HG02938 (cell line): Measurements from ENCODE around the gene ZNF236.

Experiments
- ATAC-seq: cut with Tn5 transposase; IDR thresholded peaks from one replicate; pipeline ENCODE4 v1.9.1; 2021; ENCODE audit warnings: mild to moderate bottlenecking, moderate library complexity; ENCODE audit not compliant: unreplicated experiment

ZNF236 gene

GRCh38 chr18:77000527-77000926 lies 178.2 kb downstream of the ZNF236 start:
- ATAC-seq: no peak

GRCh38 chr18:77001041-77001440 lies 178.7 kb downstream of the ZNF236 start:
- ATAC-seq: no peak

- ATAC-seq: no peak
Observed at GRCh38 chr18:77001979-77002378, 179.6 kb downstream of the ZNF236 start.

GRCh38 chr18:77002496-77002895 lies 180.1 kb downstream of the ZNF236 start:
- no peak for ATAC-seq

GRCh38 chr18:77003316-77003715 lies 181.0 kb downstream of the ZNF236 start:
- no peak for ATAC-seq

- no peak for ATAC-seq
Observed at GRCh38 chr18:77004555-77005380, 182.4 kb downstream of the ZNF236 start.

GRCh38 chr18:77005651-77006195 lies 183.4 kb downstream of the ZNF236 start:
- ATAC-seq: no peak

GRCh38 chr18:77006305-77007175 lies 184.2 kb downstream of the ZNF236 start:
- no peak for ATAC-seq

- no peak for ATAC-seq
Observed at GRCh38 chr18:77007251-77007650, 184.9 kb downstream of the ZNF236 start.

GRCh38 chr18:77008006-77008405 lies 185.6 kb downstream of the ZNF236 start:
- no peak for ATAC-seq

- ATAC-seq: no peak
Observed at GRCh38 chr18:77008576-77009315, 186.4 kb downstream of the ZNF236 start.

GRCh38 chr18:77009675-77010074 lies 187.3 kb downstream of the ZNF236 start:
- ATAC-seq: no peak

- ATAC-seq: no peak
Observed at GRCh38 chr18:77012120-77012519, 189.8 kb downstream of the ZNF236 start.

- ATAC-seq: no peak
Observed at GRCh38 chr18:77012806-77013541, 190.6 kb downstream of the ZNF236 start.

- no peak for ATAC-seq
Observed at GRCh38 chr18:77013811-77014521, 191.6 kb downstream of the ZNF236 start.

GRCh38 chr18:77014538-77014937 lies 192.2 kb downstream of the ZNF236 start:
- no peak for ATAC-seq

GRCh38 chr18:77015169-77015568 lies 192.8 kb downstream of the ZNF236 start:
- ATAC-seq: no peak

GRCh38 chr18:77015771-77016710 lies 193.7 kb downstream of the ZNF236 start:
- ATAC-seq: no peak

GRCh38 chr18:77016936-77017335 lies 194.6 kb downstream of the ZNF236 start:
- ATAC-seq: no peak
